NCI-H82 treated with DMSO at 0.1 percent for 48 hours (cell line): ENCODE measurements around the gene SYT1.
"Not testable (repeated sequence)": the region's sequence is repeated elsewhere in the genome, so short reads cannot be mapped to it uniquely, and the experiment has no call there.

Source experiments
- DNase-seq: peaks from one replicate; lab custom pipeline; 2025; ENCODE audit not compliant: unreplicated experiment; lab: John Stamatoyannopoulos, UW

SYT1 gene

GRCh38 chr12:78966926-78967325, 102.4 kb downstream of the SYT1 start:
- no peak for DNase-seq

- no peak for DNase-seq
Measured at GRCh38 chr12:78968226-78968625, 103.7 kb downstream of the SYT1 start.

- DNase-seq: no peak
Measured at GRCh38 chr12:78970041-78970440, 105.5 kb downstream of the SYT1 start.

- DNase-seq: no peak
Measured at GRCh38 chr12:78977304-78977867, 112.8 kb downstream of the SYT1 start.

- DNase-seq: no peak
Measured at GRCh38 chr12:78994168-78994791, 129.7 kb downstream of the SYT1 start.

GRCh38 chr12:79000501-79000900, 135.9 kb downstream of the SYT1 start:
- no peak for DNase-seq

- DNase-seq: no peak
Measured at GRCh38 chr12:79001404-79001803, 136.8 kb downstream of the SYT1 start.

- no peak for DNase-seq
Measured at GRCh38 chr12:79006306-79006705, 141.7 kb downstream of the SYT1 start.

- no peak for DNase-seq
Measured at GRCh38 chr12:79008591-79008990, 144.0 kb downstream of the SYT1 start.

- DNase-seq: no peak
Measured at GRCh38 chr12:79012636-79013035, 148.1 kb downstream of the SYT1 start.

GRCh38 chr12:79016181-79016580, 151.6 kb downstream of the SYT1 start:
- DNase-seq: no peak

GRCh38 chr12:79019672-79020071, 155.1 kb downstream of the SYT1 start:
- no peak for DNase-seq

- DNase-seq: no peak
Measured at GRCh38 chr12:79020106-79020505, 155.5 kb downstream of the SYT1 start.

- DNase-seq: no peak
Measured at GRCh38 chr12:79021021-79021420, 156.4 kb downstream of the SYT1 start.

GRCh38 chr12:79023261-79023660, 158.7 kb downstream of the SYT1 start:
- no peak for DNase-seq

- no peak for DNase-seq
Measured at GRCh38 chr12:79023784-79024183, 159.2 kb downstream of the SYT1 start.

GRCh38 chr12:79033788-79034187, 169.2 kb downstream of the SYT1 start:
- DNase-seq: no peak

GRCh38 chr12:79044748-79045147, 180.2 kb downstream of the SYT1 start:
- not testable (repeated sequence) for DNase-seq

GRCh38 chr12:79045149-79045703, 180.7 kb downstream of the SYT1 start:
- DNase-seq: not testable (repeated sequence)

GRCh38 chr12:79046021-79046420, 181.4 kb downstream of the SYT1 start:
- no peak for DNase-seq

GRCh38 chr12:79048962-79049361, 184.4 kb downstream of the SYT1 start:
- no peak for DNase-seq

GRCh38 chr12:79053394-79053793, 188.8 kb downstream of the SYT1 start:
- DNase-seq: no peak
